Gastroesophageal sphincter (tissue), 4 donors: ENCODE measurements around the gene TXNRD1. TPM values are rescaled to one million over a fixed set of nuclear protein-coding genes. Genes with fewer than 3 reads are reported as not detected.
"Not testable (repeated sequence)": the region's sequence is repeated elsewhere in the genome, so short reads cannot be mapped to it uniquely, and the experiment has no call there.

Experiments
- ATAC-seq: fragments of 150-250 bp; one replicate; pipeline ENCODE4 v1.9.1; 2016; ENCODE audit warnings: mild to moderate bottlenecking, moderate library complexity
- H3K27ac ChIP-seq, 4 donors: fragments of 200-600 bp; sonication (generic) in 3 of 4; 1 replicate in 3 of 4; 2 replicates in 1 of 4; pipeline ENCODE4 v1.5.1; 2016 to 2019
- H3K27me3 ChIP-seq: fragments of 200-600 bp; sonication (generic); one replicate; pipeline ENCODE4 v1.5.1; 2019
- H3K36me3 ChIP-seq, 2 donors: fragments of 200-600 bp; sonication (generic); one replicate each; pipeline ENCODE4 v1.5.1; 2019; ENCODE audit warnings: control low read depth in 1 of 2
- H3K4me1 ChIP-seq, 3 donors: fragments of 200-600 bp; sonication (generic); 1 replicate in 2 of 3; 2 replicates in 1 of 3; pipeline ENCODE4 v1.5.1; 2016 to 2019; ENCODE audit warnings: control low read depth in 2 of 3
- H3K4me3 ChIP-seq, 2 donors: fragments of 200-600 bp; sonication (generic); one replicate each; pipeline ENCODE4 v1.5.1; 2019; ENCODE audit warnings: mild to moderate bottlenecking in 1 of 2, moderate library complexity in 1 of 2
- H3K9me3 ChIP-seq, 3 donors: fragments of 200-600 bp; sonication (generic); one replicate each; pipeline ENCODE4 v1.5.1; 2017 to 2019; ENCODE audit warnings: control low read depth in 2 of 3
- CTCF ChIP-seq, 4 experiments: fragments of 200-600 bp in 2 of 4; fragments of 450-650 bp in 2 of 4; sonication (generic) in 1 of 4; IDR thresholded peaks; one replicate each; pipeline ENCODE4 v1.5.1; 2017 to 2019; ENCODE audit warnings: antibody characterized with exemption in 4 of 4, mild to moderate bottlenecking in 2 of 4, moderate library complexity in 2 of 4
- EP300 ChIP-seq: sonication (generic); formaldehyde crosslinking; IDR thresholded peaks from one replicate; pipeline ENCODE4 v1.6.1; 2017; ENCODE audit warnings: antibody characterized with exemption, mild to moderate bottlenecking
- POLR2A ChIP-seq, 2 donors: fragments of 450-650 bp; IDR thresholded peaks; one replicate each; pipeline ENCODE4 v1.6.1; 2017; ENCODE audit warnings: antibody characterized with exemption in 2 of 2, mild to moderate bottlenecking in 2 of 2, moderate library complexity in 1 of 2
- POLR2AphosphoS5 ChIP-seq: sonication (generic); formaldehyde crosslinking; IDR thresholded peaks from one replicate; pipeline ENCODE4 v1.6.1; 2017; ENCODE audit warnings: antibody characterized with exemption
- WGBS, 2 donors: methylation state at CpG; one replicate each; pipeline ENCODE4 v1.1.5; 2018; ENCODE audit warnings: low coverage in 1 of 2; 5-methylcytosine and 5-hydroxymethylcytosine counted together
- total RNA-seq, 4 donors: library from RNA; depleted of rRNA; stranded (reverse); fragments of >200 nt; gene quantifications; one replicate each; pipeline ENCODE4 v1.1.0, GENCODE V29; 2016

The TXNRD1 gene
- total RNA-seq, 4 donors from 2014 or later: 230 to 458 (median 305) TPM

- H3K27ac ChIP-seq: no peak overlapping the region
- no peak overlapping the region for H3K4me3 ChIP-seq
- no peaks in the 10 kb centered on the region for H3K4me1 ChIP-seq
- peaks cover 4 to 95% of the 10 kb centered on the region in 2 donors for H3K36me3 ChIP-seq
- no peaks in the 10 kb centered on the region for H3K9me3 ChIP-seq
- TF ChIP-seq POLR2A (IDR thresholded peaks at IDR 0.05) (no peak), CTCF (IDR thresholded peaks at IDR 0.05) (no peak)
- ATAC-seq: no peak
- WGBS, 2 donors: 81 to 82% methylated on average over 3 to 5 of the region's 5 CpGs
- no peaks in the 10 kb centered on the region for H3K27me3 ChIP-seq
These were observed 114.3 kb downstream of the TXNRD1 start for GRCh38 chr12:104329707-104330532.

- H3K36me3 ChIP-seq: peaks cover 4 to 95% of the 10 kb centered on the region in 2 donors
- no peak overlapping the region for H3K4me3 ChIP-seq
- no peaks in the 10 kb centered on the region for H3K27me3 ChIP-seq
- ATAC-seq: no peak
- no peak overlapping the region for H3K27ac ChIP-seq
- TF ChIP-seq CTCF (IDR thresholded peaks at IDR 0.05) (no peak), POLR2A (IDR thresholded peaks at IDR 0.05) (no peak), POLR2AphosphoS5 (no peak), EP300 (no peak)
- H3K4me1 ChIP-seq: no peaks in the 10 kb centered on the region
- no peaks in the 10 kb centered on the region for H3K9me3 ChIP-seq
- WGBS, 2 donors: 85 to 91% methylated on average over 2 of the region's 2 CpGs
These were observed 115.8 kb downstream of the TXNRD1 start for GRCh38 chr12:104331376-104331775.

GRCh38 chr12:104332273-104332672 lies 116.7 kb downstream of the TXNRD1 start:
- not testable (repeated sequence) for ATAC-seq, H3K27ac ChIP-seq, H3K4me1 ChIP-seq, H3K9me3 ChIP-seq, H3K27me3 ChIP-seq, H3K4me3 ChIP-seq
- WGBS, 2 donors: 60 to 94% methylated on average over 2 of the region's 3 CpGs
- peaks cover 11 to 95% of the 10 kb centered on the region in 2 donors for H3K36me3 ChIP-seq

DNA sequence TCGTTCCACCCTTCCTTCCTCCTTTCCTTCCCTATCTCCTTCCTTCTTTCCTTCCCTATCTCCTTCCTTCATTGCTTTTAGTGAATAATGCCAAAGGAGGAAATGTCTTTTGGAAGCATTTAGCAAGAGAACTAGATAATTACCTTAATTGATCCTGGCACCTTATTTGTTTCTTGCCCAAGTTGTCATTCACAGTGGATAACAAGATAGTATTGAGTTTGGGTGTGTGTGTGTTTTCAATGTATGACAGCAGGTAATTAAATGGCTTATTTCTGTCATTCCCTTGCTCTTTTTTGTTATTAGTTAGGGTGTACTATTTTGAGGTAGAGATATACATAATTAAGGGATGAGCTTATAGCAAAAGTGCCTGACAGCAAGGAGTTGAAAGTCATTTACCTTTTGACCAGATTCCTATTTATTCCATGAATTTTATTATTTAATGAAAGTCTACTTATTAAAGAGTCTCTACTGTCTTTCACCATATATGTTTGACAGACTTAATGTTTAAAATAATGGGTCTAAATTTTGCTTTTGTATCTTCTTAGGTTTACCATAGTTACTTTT lies 118.2 kb downstream of the TXNRD1 start:
- WGBS, 2 donors: 50 to 71% methylated on average over 1 of the region's 1 CpG
- TF ChIP-seq POLR2AphosphoS5 (no peak), CTCF (IDR thresholded peaks at IDR 0.05) (no peak), EP300 (no peak), POLR2A (IDR thresholded peaks at IDR 0.05) (no peak)
- Histone ChIP-seq H3K4me1 (peaks cover 0 to 3% (median 0%) of the 10 kb centered on the region in 3 donors), H3K9me3 (no peaks in the 10 kb centered on the region), H3K27ac (no peak overlapping the region), H3K4me3 (no peak overlapping the region), H3K36me3 (peaks cover 7 to 95% of the 10 kb centered on the region in 2 donors), H3K27me3 (no peaks in the 10 kb centered on the region)
- ATAC-seq: no peak

- H3K27me3 ChIP-seq: no peaks in the 10 kb centered on the region
- 46 to 72% methylated on average over 2 to 8 of the region's 8 CpGs for WGBS, 2 donors
- H3K36me3 ChIP-seq: peaks cover 7 to 95% of the 10 kb centered on the region in 2 donors
These were observed 119.0 kb downstream of the TXNRD1 start for GRCh38 chr12:104334581-104334980.

More at GRCh38 chr12:104334581-104334980, 119.0 kb downstream of the TXNRD1 start:
- peaks cover under 1 to 11% (median 3%) of the 10 kb centered on the region in 3 donors for H3K4me1 ChIP-seq
- ATAC-seq: no peak
- H3K4me3 ChIP-seq: no peak overlapping the region
- H3K27ac ChIP-seq: no peak overlapping the region
- TF ChIP-seq CTCF (IDR thresholded peaks at IDR 0.05) (no peak), POLR2AphosphoS5 (peak; percentile 5)
- no peaks in the 10 kb centered on the region for H3K9me3 ChIP-seq
